GM12878 (cell line): ENCODE measurements around the gene ERBB3. TPM values are rescaled to one million over a fixed set of nuclear protein-coding genes. Genes with fewer than 3 reads are reported as not detected.
A peak's percentile ranks its signal among the peaks of the same experiment; 100 is the strongest.

Source experiments
- ATF3 ChIP-seq: IDR thresholded peaks from 2 replicates; pipeline ENCODE4 v1.6.1; 2011; ENCODE audit warnings: low read depth, mild to moderate bottlenecking, low read length, moderate library complexity, borderline replicate concordance; ENCODE audit errors: extremely low read depth
- ATF7 ChIP-seq: fragments of 450-650 bp; IDR thresholded peaks from 2 replicates; pipeline ENCODE4 v1.6.1; 2016; ENCODE audit warnings: low read depth, mild to moderate bottlenecking
- BCL11A ChIP-seq: IDR thresholded peaks from 2 replicates; pipeline ENCODE4 v1.6.1; 2011; ENCODE audit warnings: low read depth, low read length
- CHD1 ChIP-seq: IDR thresholded peaks from 2 replicates; pipeline ENCODE4 v1.6.1; 2012; ENCODE audit warnings: low read depth, low read length, improper control_type of control experiment
- CHD4 ChIP-seq: fragments of 200-600 bp; sonication (generic); IDR thresholded peaks from 2 replicates; pipeline ENCODE4 v1.6.1; 2016; ENCODE audit warnings: mild to moderate bottlenecking
- EED ChIP-seq: sonication (generic); IDR thresholded peaks from 2 replicates; pipeline ENCODE4 v1.6.1; 2016; ENCODE audit warnings: antibody characterized with exemption, low read depth
- EP300 ChIP-seq, 2 experiments: fragments of 150-350 bp in 1 of 2; IDR thresholded peaks; 2 replicates each; pipeline ENCODE4 v1.6.1; 2011 to 2012; ENCODE audit warnings: low read depth in 2 of 2, low read length in 2 of 2, borderline replicate concordance in 1 of 2, improper control_type of control experiment in 1 of 2, inconsistent platforms in 1 of 2; ENCODE audit not compliant: control insufficient read depth in 1 of 2
- MEF2B ChIP-seq: fragments of 450-650 bp; IDR thresholded peaks from 2 replicates; pipeline ENCODE4 v1.6.1; 2018; ENCODE audit warnings: mild to moderate bottlenecking, moderate library complexity; ENCODE audit not compliant: partially characterized antibody, poor library complexity, severe bottlenecking
- MTA2 ChIP-seq: fragments of 450-650 bp; IDR thresholded peaks from 2 replicates; pipeline ENCODE4 v1.6.1; 2016; ENCODE audit warnings: low read depth, mild to moderate bottlenecking, moderate library complexity
- MYC ChIP-seq: IDR thresholded peaks from 2 replicates; pipeline ENCODE4 v1.6.1; 2011; ENCODE audit warnings: mild to moderate bottlenecking, low read length, moderate library complexity, inconsistent platforms; ENCODE audit not compliant: insufficient read depth, insufficient replicate concordance, insufficient read length, severe bottlenecking
- NFXL1 ChIP-seq: fragments of 450-650 bp; IDR thresholded peaks from 2 replicates; pipeline ENCODE4 v1.6.1; 2017; ENCODE audit warnings: antibody characterized with exemption, mild to moderate bottlenecking, borderline replicate concordance
- REST ChIP-seq: IDR thresholded peaks from 2 replicates; pipeline ENCODE4 v1.6.1; 2012; ENCODE audit warnings: mild to moderate bottlenecking, low read depth, low read length
- SRF ChIP-seq, 2 experiments: IDR thresholded peaks; 2 replicates each; pipeline ENCODE4 v1.6.1; 2011; ENCODE audit warnings: low read depth in 2 of 2, low read length in 2 of 2, mild to moderate bottlenecking in 1 of 2, moderate library complexity in 1 of 2
- SUPT20H ChIP-seq: IDR thresholded peaks from 2 replicates; pipeline ENCODE4 v1.6.1; 2011; ENCODE audit warnings: low read depth, mild to moderate bottlenecking, low read length, moderate library complexity, borderline replicate concordance; ENCODE audit not compliant: control insufficient read depth
- WRNIP1 ChIP-seq: IDR thresholded peaks from 2 replicates; pipeline ENCODE4 v1.6.1; 2011; ENCODE audit warnings: low read depth, low read length, improper control_type of control experiment, borderline replicate concordance
- ZZZ3 ChIP-seq: IDR thresholded peaks from 2 replicates; pipeline ENCODE4 v1.6.1; 2011; ENCODE audit warnings: low read depth; ENCODE audit not compliant: control insufficient read depth, insufficient read length
- polyA plus RNA-seq, 11 experiments: library from polyadenylated mRNA; depleted of rRNA in 4 of 11; unstranded in 6 of 11; stranded (reverse) in 5 of 11; fragments of >200 nt; fragmentation: Nextera tagmentation in 4 of 11; fragmentation: Illumina TruSeq in 1 of 11; extraction: Ambion mirVana in 4 of 11; extraction: Trizol in 1 of 11; gene quantifications; 1 replicate in 1 of 11; 2 replicates in 10 of 11; pipeline versions ENCODE4 v1.2.1 to v1.2.3, GENCODE V29; 2011 to 2016; ENCODE audit warnings: inconsistent platforms in 2 of 11, missing spikeins in 2 of 11, low read depth in 1 of 11
- total RNA-seq, 4 experiments: library from RNA; depleted of rRNA in 3 of 4; stranded (reverse); fragments of >200 nt in 3 of 4; fragmentation: Illumina TruSeq in 1 of 4; extraction: Trizol in 1 of 4; gene quantifications; 2 replicates each; pipeline versions ENCODE4 v1.2.1 to v1.2.3, GENCODE V29; 2013 to 2021
- TF ChIP-seq, protein P1 (sequence below): fragments of 450-650 bp; IDR thresholded peaks from 2 replicates; pipeline ENCODE4 v1.6.1; 2018; ENCODE audit warnings: borderline replicate concordance, mild to moderate bottlenecking; ENCODE audit not compliant: partially characterized antibody
- TF ChIP-seq, protein P2 (sequence below): fragments of 450-650 bp; formaldehyde crosslinking; IDR thresholded peaks from 2 replicates; pipeline ENCODE4 v1.4.0; 2022; ENCODE audit warnings: mild to moderate bottlenecking, moderate library complexity

The ERBB3 gene
- total and polyA plus RNA-seq, 10 of the 15 experiments (the other 5 are each of a cell fraction or from before 2014, with no cell fraction given) = 0.03 to 0.72 (median 0.04) TPM; not detected in 5

DNA sequence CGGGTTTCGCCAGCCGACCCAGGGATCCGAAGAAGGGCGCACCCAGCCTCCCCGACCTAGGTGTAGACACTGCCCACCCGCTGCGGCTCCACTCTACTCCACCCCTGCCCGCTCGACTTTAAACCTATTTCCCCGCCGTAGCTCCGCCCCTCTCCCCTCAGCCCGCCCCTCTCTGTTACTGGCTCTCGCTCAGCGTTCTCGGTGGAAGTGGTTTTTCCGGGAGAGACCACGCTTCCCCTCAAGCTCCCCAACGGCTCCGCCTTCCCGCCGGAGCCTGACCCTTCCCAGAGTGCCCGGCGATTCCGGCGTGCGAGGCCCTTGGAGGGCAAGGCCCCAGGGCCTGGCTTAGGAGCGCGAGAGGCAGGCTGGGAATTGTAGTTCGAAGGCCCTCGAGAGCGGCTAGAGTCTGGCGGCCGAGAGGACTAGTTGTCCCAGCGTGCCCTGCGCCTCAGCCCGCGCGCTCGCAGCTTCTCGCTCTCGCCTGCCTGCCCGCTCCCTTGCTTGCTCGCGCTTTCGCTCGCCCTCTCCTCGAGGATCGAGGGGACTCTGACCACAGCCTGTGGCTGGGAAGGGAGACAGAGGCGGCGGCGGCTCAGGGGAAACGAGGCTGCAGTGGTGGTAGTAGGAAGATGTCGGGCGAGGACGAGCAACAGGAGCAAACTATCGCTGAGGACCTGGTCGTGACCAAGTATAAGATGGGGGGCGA, 24.3 kb downstream of the ERBB3 start, which contains the start of gene PA2G4 (continued):
- TF ChIP-seq, protein P1, sequence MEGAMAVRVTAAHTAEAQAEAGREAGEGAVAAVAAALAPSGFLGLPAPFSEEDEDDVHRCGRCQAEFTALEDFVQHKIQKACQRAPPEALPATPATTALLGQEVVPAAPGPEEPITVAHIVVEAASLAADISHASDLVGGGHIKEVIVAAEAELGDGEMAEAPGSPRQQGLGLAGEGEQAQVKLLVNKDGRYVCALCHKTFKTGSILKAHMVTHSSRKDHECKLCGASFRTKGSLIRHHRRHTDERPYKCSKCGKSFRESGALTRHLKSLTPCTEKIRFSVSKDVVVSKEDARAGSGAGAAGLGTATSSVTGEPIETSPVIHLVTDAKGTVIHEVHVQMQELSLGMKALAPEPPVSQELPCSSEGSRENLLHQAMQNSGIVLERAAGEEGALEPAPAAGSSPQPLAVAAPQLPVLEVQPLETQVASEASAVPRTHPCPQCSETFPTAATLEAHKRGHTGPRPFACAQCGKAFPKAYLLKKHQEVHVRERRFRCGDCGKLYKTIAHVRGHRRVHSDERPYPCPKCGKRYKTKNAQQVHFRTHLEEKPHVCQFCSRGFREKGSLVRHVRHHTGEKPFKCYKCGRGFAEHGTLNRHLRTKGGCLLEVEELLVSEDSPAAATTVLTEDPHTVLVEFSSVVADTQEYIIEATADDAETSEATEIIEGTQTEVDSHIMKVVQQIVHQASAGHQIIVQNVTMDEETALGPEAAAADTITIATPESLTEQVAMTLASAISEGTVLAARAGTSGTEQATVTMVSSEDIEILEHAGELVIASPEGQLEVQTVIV = no peak
- TF ChIP-seq REST = no peak
- no peak for TF ChIP-seq WRNIP1
- TF ChIP-seq ATF3 = no peak
- TF ChIP-seq NFXL1 = no peak
- TF ChIP-seq SRF (IDR thresholded peaks at IDR 0.05; ENCODE audit: low read depth in 2 of 2, low read length in 2 of 2) = no peak
- TF ChIP-seq CHD4 = no peak
- TF ChIP-seq MYC = peak; percentile 66
- peak; percentile 33; the same call in 1 of the 2 replicates for TF ChIP-seq ATF7
- TF ChIP-seq CHD1 = no peak
- TF ChIP-seq SUPT20H = no peak
- no peak for TF ChIP-seq ZZZ3
- TF ChIP-seq MTA2 = no peak
- TF ChIP-seq, protein P2, sequence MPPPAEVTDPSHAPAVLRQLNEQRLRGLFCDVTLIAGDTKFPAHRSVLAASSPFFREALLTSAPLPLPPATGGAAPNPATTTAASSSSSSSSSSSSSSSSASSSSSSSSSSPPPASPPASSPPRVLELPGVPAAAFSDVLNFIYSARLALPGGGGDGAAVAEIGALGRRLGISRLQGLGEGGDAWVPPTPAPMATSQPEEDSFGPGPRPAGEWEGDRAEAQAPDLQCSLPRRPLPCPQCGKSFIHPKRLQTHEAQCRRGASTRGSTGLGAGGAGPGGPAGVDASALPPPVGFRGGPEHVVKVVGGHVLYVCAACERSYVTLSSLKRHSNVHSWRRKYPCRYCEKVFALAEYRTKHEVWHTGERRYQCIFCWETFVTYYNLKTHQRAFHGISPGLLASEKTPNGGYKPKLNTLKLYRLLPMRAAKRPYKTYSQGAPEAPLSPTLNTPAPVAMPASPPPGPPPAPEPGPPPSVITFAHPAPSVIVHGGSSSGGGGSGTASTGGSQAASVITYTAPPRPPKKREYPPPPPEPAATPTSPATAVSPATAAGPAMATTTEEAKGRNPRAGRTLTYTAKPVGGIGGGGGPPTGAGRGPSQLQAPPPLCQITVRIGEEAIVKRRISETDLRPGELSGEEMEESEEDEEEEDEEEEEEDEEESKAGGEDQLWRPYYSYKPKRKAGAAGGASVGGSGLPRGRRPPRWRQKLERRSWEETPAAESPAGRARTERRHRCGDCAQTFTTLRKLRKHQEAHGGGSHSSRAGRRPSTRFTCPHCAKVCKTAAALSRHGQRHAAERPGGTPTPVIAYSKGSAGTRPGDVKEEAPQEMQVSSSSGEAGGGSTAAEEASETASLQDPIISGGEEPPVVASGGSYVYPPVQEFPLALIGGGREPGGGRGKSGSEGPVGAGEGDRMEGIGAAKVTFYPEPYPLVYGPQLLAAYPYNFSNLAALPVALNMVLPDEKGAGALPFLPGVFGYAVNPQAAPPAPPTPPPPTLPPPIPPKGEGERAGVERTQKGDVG (CRISPR knock-in tag) = no peak
- peak in 1 of 2 experiments; percentile 47; a peak in 2 of 4 replicates for TF ChIP-seq EP300 (IDR thresholded peaks at IDR 0.05; ENCODE audit: borderline replicate concordance in 1 of 2, control insufficient read depth in 1 of 2, low read depth in 2 of 2, low read length in 2 of 2)
- TF ChIP-seq MEF2B = no peak
- TF ChIP-seq EED = peak; percentile 99
- no peak for TF ChIP-seq BCL11A
